Immature natural killer cell (primary cell): ENCODE results near the gene MYL7. TPM values are rescaled to one million over a fixed set of nuclear protein-coding genes. Genes with fewer than 3 reads are reported as not detected.
"Not testable (repeated sequence)": the region's sequence is repeated elsewhere in the genome, so short reads cannot be mapped to it uniquely, and the experiment has no call there.

Source experiments
- DNase-seq, 3 donors: peaks; one replicate each; pipeline ENCODE4 v3.0.0; 2022; ENCODE audit warnings: mixed read lengths in 1 of 3
- H3K27ac Mint-ChIP-seq, 6 donors: one replicate each; pipeline ENCODE4 v1.8.0; 2020; ENCODE audit warnings: mixed read lengths in 6 of 6, mild to moderate bottlenecking in 5 of 6, inconsistent platforms in 4 of 6, moderate library complexity in 3 of 6
- H3K27me3 Mint-ChIP-seq, 3 donors: one replicate each; pipeline ENCODE4 v1.8.0; 2020 to 2021; ENCODE audit warnings: low read depth in 3 of 3, mild to moderate bottlenecking in 3 of 3, mixed read lengths in 3 of 3, moderate library complexity in 3 of 3, inconsistent platforms in 1 of 3
- H3K36me3 Mint-ChIP-seq, 3 donors: one replicate each; pipeline ENCODE4 v1.8.0; 2020; ENCODE audit warnings: mixed read lengths in 3 of 3, inconsistent platforms in 2 of 3, mild to moderate bottlenecking in 2 of 3
- H3K4me1 Mint-ChIP-seq, 2 donors: one replicate each; pipeline ENCODE4 v1.8.0; 2020; ENCODE audit warnings: inconsistent platforms in 2 of 2, mild to moderate bottlenecking in 2 of 2, mixed read lengths in 2 of 2, moderate library complexity in 1 of 2
- H3K4me3 Mint-ChIP-seq, 5 donors: one replicate each; pipeline ENCODE4 v1.8.0; 2020; ENCODE audit warnings: mild to moderate bottlenecking in 5 of 5, mixed read lengths in 5 of 5, inconsistent platforms in 3 of 5, moderate library complexity in 3 of 5
- H3K9me3 Mint-ChIP-seq, 6 donors: one replicate each; pipeline ENCODE4 v1.8.0; 2020; ENCODE audit warnings: mild to moderate bottlenecking in 6 of 6, mixed read lengths in 6 of 6, inconsistent platforms in 4 of 6, moderate library complexity in 3 of 6
- polyA plus RNA-seq, 3 donors: library from polyadenylated mRNA; unstranded; fragments of 300-500 nt; fragmentation: Illumina TruSeq; gene quantifications; one replicate each; pipeline ENCODE4 v1.2.3, GENCODE V29; 2021

MYL7 gene
- polyA plus RNA-seq, 3 donors from 2014 or later = not detected

- Mint-ChIP-seq H3K27me3 (peaks cover 3 to 12% (median 6%) of the 10 kb centered on the region in 3 donors), H3K9me3 (peaks cover 0 to 1% (median 0%) of the 10 kb centered on the region in 6 donors), H3K4me3 (no peak overlapping the region), H3K4me1 (peaks cover 7 to 8% of the 10 kb centered on the region in 2 donors), H3K27ac (no peak overlapping the region), H3K36me3 (no peaks in the 10 kb centered on the region)
- no peak for DNase-seq
These were observed 896 bp upstream of the MYL7 start for GRCh38 chr7:44142028-44142427.

GRCh38 chr7:44140341-44140740, 791 bp downstream of the MYL7 start:
- DNase-seq = no peak
- Mint-ChIP-seq H3K9me3 (no peaks in the 10 kb centered on the region), H3K36me3 (no peaks in the 10 kb centered on the region), H3K4me1 (peaks cover 3 to 4% of the 10 kb centered on the region in 2 donors), H3K27ac (no peak overlapping the region), H3K27me3 (peaks cover 3 to 6% (median 3%) of the 10 kb centered on the region in 3 donors), H3K4me3 (no peak overlapping the region)

- H3K4me1 Mint-ChIP-seq = peaks cover 0 to 2% of the 10 kb centered on the region in 2 donors
- no peaks in the 10 kb centered on the region for H3K36me3 Mint-ChIP-seq
- H3K4me3 Mint-ChIP-seq = no peak overlapping the region
- DNase-seq = no peak
- H3K27me3 Mint-ChIP-seq = peaks cover 3 to 6% (median 6%) of the 10 kb centered on the region in 3 donors
- H3K9me3 Mint-ChIP-seq = no peaks in the 10 kb centered on the region
- no peak overlapping the region for H3K27ac Mint-ChIP-seq
These were observed 1.7 kb downstream of the MYL7 start for GRCh38 chr7:44139311-44140010.

GRCh38 chr7:44138698-44139097, 2.4 kb downstream of the MYL7 start:
- Mint-ChIP-seq H3K36me3 (no peaks in the 10 kb centered on the region), H3K4me3 (no peak overlapping the region), H3K4me1 (no peaks in the 10 kb centered on the region), H3K27me3 (peaks cover 3 to 6% (median 6%) of the 10 kb centered on the region in 3 donors), H3K27ac (no peak overlapping the region), H3K9me3 (no peaks in the 10 kb centered on the region)
- no peak for DNase-seq

- no peaks in the 10 kb centered on the region for H3K9me3 Mint-ChIP-seq
- no peak overlapping the region for H3K27ac Mint-ChIP-seq
- no peak for DNase-seq
- H3K4me1 Mint-ChIP-seq = no peaks in the 10 kb centered on the region
- H3K36me3 Mint-ChIP-seq = no peaks in the 10 kb centered on the region
- H3K4me3 Mint-ChIP-seq = no peak overlapping the region
- H3K27me3 Mint-ChIP-seq = peaks cover 1 to 7% (median 6%) of the 10 kb centered on the region in 3 donors
These were observed 4.4 kb downstream of the MYL7 start for GRCh38 chr7:44136731-44137130.

- H3K4me1 Mint-ChIP-seq = no peaks in the 10 kb centered on the region
- no peak overlapping the region for H3K27ac Mint-ChIP-seq
- no peak overlapping the region for H3K4me3 Mint-ChIP-seq
These were observed 6.0 kb downstream of the MYL7 start for GRCh38 chr7:44134943-44135628.

GRCh38 chr7:44133295-44133694, 7.8 kb downstream of the MYL7 start:
- Mint-ChIP-seq H3K36me3 (no peaks in the 10 kb centered on the region), H3K27me3 (peaks cover 1 to 6% (median 2%) of the 10 kb centered on the region in 3 donors), H3K4me1 (no peaks in the 10 kb centered on the region), H3K4me3 (no peak overlapping the region), H3K9me3 (no peaks in the 10 kb centered on the region), H3K27ac (no peak overlapping the region)
- DNase-seq = no peak

More at GRCh38 chr7:44134943-44135628, 6.0 kb downstream of the MYL7 start:
- Mint-ChIP-seq H3K9me3 (no peaks in the 10 kb centered on the region), H3K36me3 (no peaks in the 10 kb centered on the region), H3K27me3 (peaks cover 1 to 6% (median 6%) of the 10 kb centered on the region in 3 donors)
- no peak for DNase-seq

GRCh38 chr7:44132039-44132438, 9.1 kb downstream of the MYL7 start:
- Mint-ChIP-seq H3K4me1 (no peaks in the 10 kb centered on the region), H3K27me3 (peaks cover 0 to 9% (median 0%) of the 10 kb centered on the region in 3 donors), H3K9me3 (no peaks in the 10 kb centered on the region), H3K27ac (no peak overlapping the region), H3K36me3 (peaks cover 0 to 7% (median 0%) of the 10 kb centered on the region in 3 donors), H3K4me3 (no peak overlapping the region)
- no peak for DNase-seq

- peaks cover 0 to 9% (median 0%) of the 10 kb centered on the region in 3 donors for H3K27me3 Mint-ChIP-seq
- no peak for DNase-seq
- H3K9me3 Mint-ChIP-seq = no peaks in the 10 kb centered on the region
- peaks cover 0 to 7% (median 0%) of the 10 kb centered on the region in 3 donors for H3K36me3 Mint-ChIP-seq
- no peak overlapping the region for H3K27ac Mint-ChIP-seq
- H3K4me1 Mint-ChIP-seq = no peaks in the 10 kb centered on the region
- H3K4me3 Mint-ChIP-seq = no peak overlapping the region
These were observed 9.7 kb downstream of the MYL7 start for GRCh38 chr7:44131173-44132029.

- Mint-ChIP-seq H3K4me1 (peaks cover 0 to 3% of the 10 kb centered on the region in 2 donors), H3K4me3 (no peak overlapping the region), H3K27ac (no peak overlapping the region), H3K9me3 (peaks cover 0 to 3% (median 0%) of the 10 kb centered on the region in 6 donors), H3K36me3 (peaks cover 0 to 7% (median 0%) of the 10 kb centered on the region in 3 donors), H3K27me3 (peaks cover 4 to 9% (median 4%) of the 10 kb centered on the region in 3 donors)
- no peak for DNase-seq
These were observed 12.2 kb downstream of the MYL7 start for GRCh38 chr7:44128721-44129582.

- Mint-ChIP-seq H3K9me3 (peaks cover 0 to 3% (median 0%) of the 10 kb centered on the region in 6 donors), H3K4me1 (peaks cover 10 to 14% of the 10 kb centered on the region in 2 donors), H3K27ac (peak overlapping the region in 1 of 6 donors; percentile 0), H3K4me3 (no peak overlapping the region), H3K27me3 (peaks cover 7 to 15% (median 9%) of the 10 kb centered on the region in 3 donors), H3K36me3 (peaks cover 0 to 7% (median 0%) of the 10 kb centered on the region in 3 donors)
- DNase-seq = no peak
These were observed 14.0 kb downstream of the MYL7 start for GRCh38 chr7:44127161-44127560.

- DNase-seq, H3K36me3 Mint-ChIP-seq, H3K9me3 Mint-ChIP-seq, H3K27ac Mint-ChIP-seq: not testable (repeated sequence)
- Mint-ChIP-seq H3K4me3 (peak overlapping the region in 1 of 5 donors; percentile 5), H3K27me3 (peaks cover 7 to 13% (median 9%) of the 10 kb centered on the region in 3 donors), H3K4me1 (peaks cover 11 to 14% of the 10 kb centered on the region in 2 donors)
These were observed 14.6 kb downstream of the MYL7 start for GRCh38 chr7:44126574-44126973.

- Mint-ChIP-seq H3K36me3 (peaks cover 2 to 16% (median 4%) of the 10 kb centered on the region in 3 donors), H3K4me1 (peaks cover 11 to 17% of the 10 kb centered on the region in 2 donors), H3K9me3 (peaks cover 0 to 3% (median 0%) of the 10 kb centered on the region in 6 donors), H3K27ac (peak overlapping the region in 5 of 6 donors; percentile 31 to 89 (median 82)), H3K27me3 (peaks cover 7 to 15% (median 9%) of the 10 kb centered on the region in 3 donors), H3K4me3 (peak overlapping the region; percentile 47 to 91 (median 66))
- DNase-seq = no peak
These were observed 16.3 kb downstream of the MYL7 start for GRCh38 chr7:44124822-44125202.
